HG02870 (cell line): ENCODE measurements around the gene KPNB1.
A peak's percentile ranks its signal among the peaks of the same experiment; 100 is the strongest.

Source experiments
- ATAC-seq: cut with Tn5 transposase; IDR thresholded peaks from one replicate; pipeline ENCODE4 v1.9.1; 2021; ENCODE audit warnings: mild to moderate bottlenecking, moderate library complexity; ENCODE audit not compliant: unreplicated experiment

KPNB1 gene

GRCh38 chr17:47649153-47649971, at the start of gene KPNB1:
TSS of gene KPNB1 (plus strand) at chr17:47649919. CDS start at chr17:47650245, 326 bp downstream.
- ATAC-seq = peak; percentile 76

- ATAC-seq = no peak
Measured at GRCh38 chr17:47603830-47604597, 45.7 kb upstream of the KPNB1 start.

DNA sequence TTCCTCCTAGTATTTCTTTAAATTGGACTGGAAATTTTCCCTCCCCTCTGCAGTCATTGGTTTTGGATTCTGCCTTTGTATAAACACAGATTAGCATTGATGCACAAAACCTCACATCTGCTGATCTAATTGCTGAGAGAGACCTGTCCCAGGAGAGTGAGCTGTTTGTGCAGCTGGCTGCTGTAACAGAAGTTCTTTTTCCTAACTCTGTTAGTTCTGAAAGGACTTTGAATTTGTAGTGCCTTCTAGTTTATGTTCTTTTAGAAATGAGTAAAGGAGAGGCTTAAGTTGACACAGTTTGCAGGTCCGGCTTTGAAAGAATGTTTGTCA, 45.2 kb upstream of the KPNB1 start:
- no peak for ATAC-seq

DNA sequence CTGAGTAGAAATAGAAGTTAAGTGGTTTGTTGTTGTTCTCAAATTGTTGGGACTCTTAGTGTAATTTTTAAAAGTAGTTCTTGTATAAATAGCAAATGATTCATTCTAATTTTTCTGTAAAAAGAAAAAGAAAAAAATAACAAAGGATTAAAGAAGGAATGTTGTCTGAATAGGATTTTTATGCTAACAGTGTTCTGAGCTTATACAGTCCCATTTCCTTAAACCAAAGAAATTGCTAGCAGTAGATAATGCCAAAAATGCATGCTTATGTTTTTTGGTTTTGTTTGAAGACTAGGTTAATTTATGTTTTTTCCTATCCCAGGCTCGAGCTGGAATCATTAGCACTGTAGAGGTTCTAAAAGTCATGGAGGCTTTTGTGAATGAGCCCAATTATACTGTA, 44.7 kb upstream of the KPNB1 start:
- ATAC-seq = no peak

DNA sequence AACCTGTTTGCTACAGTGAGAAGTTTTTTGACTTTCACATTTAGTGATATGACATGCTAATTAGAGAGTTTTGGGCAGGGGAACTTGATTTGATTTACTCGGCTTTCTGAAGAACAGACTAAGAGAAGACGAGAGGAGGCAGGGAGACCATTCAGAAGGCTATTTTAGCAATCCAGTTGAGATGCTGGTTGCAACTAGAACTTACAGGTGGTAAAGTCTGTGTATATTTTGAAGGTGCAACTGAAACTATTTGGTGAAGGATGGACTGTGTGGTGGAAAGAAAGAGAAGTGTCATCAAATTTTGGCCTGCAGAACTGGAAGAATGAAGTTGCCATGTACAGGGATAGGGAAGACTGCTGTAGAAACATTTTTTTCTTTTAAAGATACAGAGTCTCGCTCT, 42.2 kb upstream of the KPNB1 start:
- no peak for ATAC-seq

DNA sequence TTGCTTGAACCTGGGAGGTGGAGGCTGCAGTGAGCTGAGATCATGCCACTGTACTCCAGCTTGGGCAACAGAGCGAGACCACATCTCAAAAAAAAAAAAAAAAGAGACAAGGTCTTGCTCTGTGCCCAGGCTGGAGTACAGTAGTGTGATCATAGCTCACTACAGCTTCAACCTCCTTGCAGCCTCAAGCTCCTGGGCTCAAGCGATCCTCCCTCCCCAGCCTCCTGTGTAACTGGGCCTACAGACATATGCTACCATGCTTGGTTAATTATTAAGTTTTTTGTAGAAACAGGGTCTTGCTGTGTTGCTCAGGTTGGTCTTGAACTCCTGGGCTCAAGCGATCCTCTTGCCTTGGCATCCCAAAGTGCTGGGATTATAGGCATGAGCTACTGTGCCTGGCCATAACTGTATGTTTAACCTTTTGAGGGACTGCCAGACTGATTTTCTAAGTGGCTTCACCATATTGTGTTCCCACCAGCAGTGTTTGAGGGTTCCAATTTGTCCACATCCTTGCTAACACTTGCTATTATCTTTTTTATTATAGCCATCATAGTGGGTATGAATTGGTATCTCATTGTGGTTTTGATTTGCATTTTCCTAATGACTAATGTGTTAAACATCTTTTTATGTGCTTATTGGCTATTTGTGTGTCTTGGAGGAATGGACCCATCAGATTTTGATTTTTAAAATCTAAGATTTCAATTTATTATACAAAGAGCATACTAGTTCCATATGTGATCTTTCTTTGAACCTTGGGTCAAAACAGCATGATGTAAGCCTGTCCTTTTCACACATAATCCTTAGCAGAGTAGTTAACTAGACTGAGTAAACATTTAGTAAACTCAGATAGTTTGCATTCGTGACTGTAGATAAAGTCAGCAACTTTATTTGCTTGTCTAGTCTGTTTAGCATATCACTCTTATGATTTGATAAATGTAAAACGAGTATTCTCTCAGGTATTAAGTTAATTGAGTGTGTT, 38.1 kb upstream of the KPNB1 start:
- no peak for ATAC-seq

- no peak for ATAC-seq
Measured at GRCh38 chr17:47615766-47616424, 33.8 kb upstream of the KPNB1 start.

DNA sequence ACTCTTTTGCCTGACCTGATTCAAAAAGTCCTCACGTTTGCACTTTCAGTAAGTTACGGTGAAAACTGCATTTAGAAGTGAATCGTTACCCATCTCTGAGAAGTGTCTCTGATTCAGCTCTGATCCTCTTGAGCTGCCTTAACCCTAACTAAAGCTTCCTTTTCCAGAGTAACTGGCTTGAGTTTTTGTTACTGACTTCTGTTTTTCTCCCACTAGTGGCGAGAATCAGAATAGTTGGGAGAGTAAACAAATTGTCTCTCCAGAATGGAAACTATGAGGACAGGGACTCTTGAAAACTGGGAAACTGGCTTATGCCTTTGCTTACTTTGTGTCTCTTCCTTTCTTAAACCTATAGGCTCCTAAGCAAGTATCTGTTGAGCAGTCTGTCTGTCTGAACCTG, 31.3 kb upstream of the KPNB1 start:
- ATAC-seq = no peak

GRCh38 chr17:47620503-47621245, 29.0 kb upstream of the KPNB1 start:
- no peak for ATAC-seq

DNA sequence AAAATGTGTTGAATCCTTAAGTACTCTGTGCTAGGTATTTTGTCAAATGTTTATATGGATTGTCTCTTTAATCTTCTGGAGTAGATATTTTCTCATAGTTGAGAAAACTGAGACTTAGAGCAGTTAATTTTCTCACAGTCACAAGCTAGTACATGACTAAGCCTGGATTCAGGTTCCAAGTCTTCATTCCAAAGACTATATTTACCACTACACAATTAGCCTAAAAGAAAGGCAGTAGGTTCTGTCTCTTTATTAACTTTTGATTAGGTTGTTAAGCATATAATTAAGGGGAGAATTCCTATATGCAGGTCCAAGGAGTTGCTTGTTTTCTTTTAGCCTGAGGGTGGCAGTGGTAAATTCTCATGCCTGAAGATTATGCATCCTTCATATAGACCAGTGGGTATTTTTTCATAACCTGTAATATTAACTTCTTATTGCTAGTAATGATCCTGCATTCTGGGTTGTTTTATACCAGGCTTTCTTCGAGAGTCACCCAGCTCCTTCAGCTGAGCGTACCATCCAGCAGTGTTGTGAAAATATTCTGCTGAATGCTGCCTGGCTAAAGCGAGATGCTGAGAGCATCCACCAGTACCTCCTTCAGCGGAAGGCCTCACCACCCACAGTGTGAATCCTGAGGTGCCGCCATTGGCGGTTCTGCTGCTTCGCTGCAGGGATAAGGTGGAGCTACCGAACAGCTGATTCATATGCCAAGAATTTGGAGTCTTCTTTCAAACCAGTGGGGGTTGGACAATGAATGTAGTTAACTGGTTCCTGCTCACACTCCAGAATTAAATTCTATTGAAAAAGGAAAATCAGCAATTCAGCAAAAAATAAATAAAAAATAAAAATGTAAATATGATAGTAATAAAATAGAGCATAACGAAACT, 28.2 kb upstream of the KPNB1 start:
- no peak for ATAC-seq

- no peak for ATAC-seq
Measured at GRCh38 chr17:47622180-47622549, 27.6 kb upstream of the KPNB1 start.

- no peak for ATAC-seq
Measured at GRCh38 chr17:47624727-47625068, 25.0 kb upstream of the KPNB1 start.

GRCh38 chr17:47628014-47628566, 21.6 kb upstream of the KPNB1 start:
- ATAC-seq = no peak

GRCh38 chr17:47629826-47630225, 19.9 kb upstream of the KPNB1 start:
- no peak for ATAC-seq

DNA sequence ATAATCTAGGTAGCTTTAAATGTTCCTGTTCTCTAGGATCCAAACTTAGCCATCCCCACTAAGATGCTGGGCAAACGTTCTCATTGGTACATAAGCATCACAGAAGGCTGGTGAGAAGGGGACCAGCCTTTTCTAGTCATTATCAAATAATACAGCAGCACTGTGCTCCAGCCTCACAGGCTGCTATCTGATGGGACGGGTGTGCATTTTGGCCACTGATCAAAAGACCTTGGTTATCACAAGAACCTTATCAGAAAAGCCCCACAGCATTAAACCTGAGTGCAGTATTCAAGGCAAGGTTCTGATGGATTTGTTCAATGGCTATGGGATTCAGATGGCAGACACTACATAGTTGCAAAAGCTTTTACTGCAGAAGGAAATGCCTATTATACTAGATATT, 19.1 kb upstream of the KPNB1 start:
- no peak for ATAC-seq

DNA sequence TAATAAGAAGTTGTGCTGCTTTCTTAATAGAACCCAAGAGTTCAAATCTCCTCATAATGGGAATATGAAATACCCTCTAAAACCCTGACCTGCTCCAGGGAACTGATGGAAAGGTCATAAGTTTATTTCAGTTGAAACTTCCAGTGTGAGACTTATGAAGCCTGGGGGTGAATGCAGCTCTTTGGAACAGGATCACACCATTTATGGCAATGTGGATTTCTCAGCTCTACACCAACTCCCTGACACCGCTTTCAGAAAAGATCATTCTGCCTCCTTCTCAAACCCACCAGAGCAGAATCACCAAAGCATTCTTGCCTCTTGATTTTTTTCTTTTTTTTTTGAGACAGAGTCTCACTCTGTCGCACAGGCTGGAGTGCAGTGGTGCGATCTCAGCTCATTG, 16.7 kb upstream of the KPNB1 start:
- ATAC-seq = no peak

DNA sequence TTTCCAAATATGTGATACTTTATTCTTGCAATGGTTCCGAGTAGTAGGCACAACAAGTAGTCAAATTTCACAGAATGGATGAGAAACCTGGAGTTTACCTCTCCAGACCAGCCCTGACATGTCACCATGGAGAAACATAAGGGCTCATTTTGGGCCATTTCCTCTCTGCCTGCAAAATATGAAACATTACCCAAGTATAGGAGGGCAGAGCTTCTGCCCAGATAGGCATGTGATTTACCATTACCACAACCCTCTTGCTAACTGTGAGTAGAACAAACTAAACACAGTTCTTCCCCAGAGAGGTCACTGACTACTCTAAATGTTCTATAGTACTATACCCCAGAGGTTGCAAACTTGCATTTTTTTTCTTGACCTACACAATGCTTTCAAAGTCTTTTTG, 15.7 kb upstream of the KPNB1 start:
- ATAC-seq = no peak

GRCh38 chr17:47634870-47635269, 14.8 kb upstream of the KPNB1 start:
- ATAC-seq = no peak

GRCh38 chr17:47635734-47636133, 14.0 kb upstream of the KPNB1 start:
- no peak for ATAC-seq
